ENCODE measurements around the gene CD70. TPM values are rescaled to one million over a fixed set of nuclear protein-coding genes. Genes with fewer than 3 reads are reported as not detected.
"Not testable (repeated sequence)": the region's sequence is repeated elsewhere in the genome, so short reads cannot be mapped to it uniquely, and the experiment has no call there.

The CD70 gene
- polyA plus RNA-seq, 3 donors = 0.12 TPM; not detected in 2

- H2AFZ ChIP-seq (ENCODE audit: insufficient read depth, low read depth, low read length, poor library complexity, severe bottlenecking) = no peak overlapping the region
- Mint-ChIP-seq H3K4me1 (peaks cover 14% of the 10 kb centered on the region), H3K27ac (no peak overlapping the region), H3K36me3 (no peaks in the 10 kb centered on the region), H3K27me3 (ENCODE audit: low read depth in 3 of 3) (peaks cover 15 to 33% (median 27%) of the 10 kb centered on the region in 3 donors), H3K4me3 (peak overlapping the region in 1 of 2 donors; percentile 76), H3K9me3 (peaks cover 0 to 14% (median 9%) of the 10 kb centered on the region in 7 donors)
- H3K9ac ChIP-seq (ENCODE audit: insufficient read depth, low read length, poor library complexity, severe bottlenecking) = no peak overlapping the region
- no peak overlapping the region for H3K27ac ChIP-seq (ENCODE audit: low read depth in 1 of 2, low read length in 2 of 2)
- DNase-seq = no peak
- no peak overlapping the region for H3K4me3 ChIP-seq (replicated peaks in 1 of 3; ENCODE audit: low read depth in 2 of 3, low read length in 3 of 3)
- TF ChIP-seq CTCF (IDR thresholded peaks at IDR 0.05) = no peak
- intact Hi-C loops (cut with micrococcal nuclease) = no loop called here
- peaks cover 0 to 12% of the 10 kb centered on the region in 2 donors for H3K9me3 ChIP-seq (replicated peaks in 1 of 2; ENCODE audit: control insufficient read depth in 1 of 2, insufficient read depth in 1 of 2, low read length in 2 of 2)
- H3K27me3 ChIP-seq (ENCODE audit: control insufficient read depth in 2 of 2, insufficient read depth in 2 of 2, low read length in 2 of 2) = peaks cover 0 to 4% of the 10 kb centered on the region in 2 donors
- no peaks in the 10 kb centered on the region for H3K36me3 ChIP-seq (replicated peaks in 1 of 2; ENCODE audit: control insufficient read depth in 1 of 2, insufficient read depth in 2 of 2, low read length in 2 of 2)
- H3K4me1 ChIP-seq (ENCODE audit: control insufficient read depth in 1 of 2, insufficient read depth in 2 of 2, low read length in 2 of 2) = peaks cover 5 to 17% of the 10 kb centered on the region in 2 donors
- WGBS (ENCODE audit: insufficient coverage) = 60% methylated on average over 2 of the region's 8 CpGs
- H4K20me1 ChIP-seq (ENCODE audit: insufficient read depth, low read length) = no peaks in the 10 kb centered on the region
- no peak overlapping the region for H3K4me2 ChIP-seq (replicated peaks; ENCODE audit: extremely low read depth, low read length, poor library complexity, severe bottlenecking)
- no peaks in the 10 kb centered on the region for H3K79me2 ChIP-seq (ENCODE audit: insufficient read depth, low read length)
Measured at GRCh38 chr19:6599866-6600454, 9.0 kb upstream of the CD70 start.

GRCh38 chr19:6598254-6598892 lies 7.4 kb upstream of the CD70 start:
- Mint-ChIP-seq H3K9me3 (peaks cover 0 to 14% (median 9%) of the 10 kb centered on the region in 7 donors), H3K4me3 (peak overlapping the region in 1 of 2 donors; percentile 61), H3K27me3 (ENCODE audit: low read depth in 3 of 3) (peaks cover 24 to 48% (median 34%) of the 10 kb centered on the region in 3 donors)
- H3K4me1 Mint-ChIP-seq; H3K27ac Mint-ChIP-seq; H3K9ac ChIP-seq (ENCODE audit: insufficient read depth, low read length, poor library complexity, severe bottlenecking); H3K4me2 ChIP-seq (replicated peaks; ENCODE audit: extremely low read depth, low read length, poor library complexity, severe bottlenecking); H2AFZ ChIP-seq (ENCODE audit: insufficient read depth, low read depth, low read length, poor library complexity, severe bottlenecking); H3K79me2 ChIP-seq (ENCODE audit: insufficient read depth, low read length); H3K4me3 ChIP-seq (replicated peaks in 1 of 3; ENCODE audit: low read depth in 2 of 3, low read length in 3 of 3); H3K27ac ChIP-seq (ENCODE audit: low read depth in 1 of 2, low read length in 2 of 2); H4K20me1 ChIP-seq (ENCODE audit: insufficient read depth, low read length); H3K36me3 ChIP-seq (replicated peaks in 1 of 2; ENCODE audit: control insufficient read depth in 1 of 2, insufficient read depth in 2 of 2, low read length in 2 of 2); DNase-seq; H3K36me3 Mint-ChIP-seq; H3K4me1 ChIP-seq (ENCODE audit: control insufficient read depth in 1 of 2, insufficient read depth in 2 of 2, low read length in 2 of 2); intact Hi-C loops (cut with micrococcal nuclease): not testable (repeated sequence)
- Histone ChIP-seq H3K9me3 (replicated peaks in 1 of 2; ENCODE audit: control insufficient read depth in 1 of 2, insufficient read depth in 1 of 2, low read length in 2 of 2) (peaks cover 0 to 12% of the 10 kb centered on the region in 2 donors), H3K27me3 (ENCODE audit: control insufficient read depth in 2 of 2, insufficient read depth in 2 of 2, low read length in 2 of 2) (peaks cover 3 to 13% of the 10 kb centered on the region in 2 donors)
- WGBS (ENCODE audit: insufficient coverage) = no CpG with 5 or more reads among the region's 6 CpGs

GRCh38 chr19:6597471-6598253 lies 6.7 kb upstream of the CD70 start:
- H3K9me3 Mint-ChIP-seq = peaks cover 0 to 12% (median 9%) of the 10 kb centered on the region in 7 donors
- H4K20me1 ChIP-seq (ENCODE audit: insufficient read depth, low read length); H3K4me1 Mint-ChIP-seq; H3K36me3 Mint-ChIP-seq; H3K9ac ChIP-seq (ENCODE audit: insufficient read depth, low read length, poor library complexity, severe bottlenecking); DNase-seq; H3K4me3 ChIP-seq (replicated peaks in 1 of 3; ENCODE audit: low read depth in 2 of 3, low read length in 3 of 3); H3K27ac ChIP-seq (ENCODE audit: low read depth in 1 of 2, low read length in 2 of 2); H3K79me2 ChIP-seq (ENCODE audit: insufficient read depth, low read length); H2AFZ ChIP-seq (ENCODE audit: insufficient read depth, low read depth, low read length, poor library complexity, severe bottlenecking); H3K36me3 ChIP-seq (replicated peaks in 1 of 2; ENCODE audit: control insufficient read depth in 1 of 2, insufficient read depth in 2 of 2, low read length in 2 of 2); intact Hi-C loops (cut with micrococcal nuclease); H3K27ac Mint-ChIP-seq; H3K4me1 ChIP-seq (ENCODE audit: control insufficient read depth in 1 of 2, insufficient read depth in 2 of 2, low read length in 2 of 2); H3K4me2 ChIP-seq (replicated peaks; ENCODE audit: extremely low read depth, low read length, poor library complexity, severe bottlenecking): not testable (repeated sequence)
- H3K27me3 ChIP-seq (ENCODE audit: control insufficient read depth in 2 of 2, insufficient read depth in 2 of 2, low read length in 2 of 2) = peaks cover 3 to 16% of the 10 kb centered on the region in 2 donors
- peaks cover 27 to 54% (median 36%) of the 10 kb centered on the region in 3 donors for H3K27me3 Mint-ChIP-seq (ENCODE audit: low read depth in 3 of 3)
- peaks cover 0 to 12% of the 10 kb centered on the region in 2 donors for H3K9me3 ChIP-seq (replicated peaks in 1 of 2; ENCODE audit: control insufficient read depth in 1 of 2, insufficient read depth in 1 of 2, low read length in 2 of 2)
- 95% methylated on average over 27 of the region's 34 CpGs for WGBS (ENCODE audit: insufficient coverage)
- H3K4me3 Mint-ChIP-seq = peak overlapping the region in 1 of 2 donors; percentile 41
